ENCODE measurements around the gene FSTL4.

DNA sequence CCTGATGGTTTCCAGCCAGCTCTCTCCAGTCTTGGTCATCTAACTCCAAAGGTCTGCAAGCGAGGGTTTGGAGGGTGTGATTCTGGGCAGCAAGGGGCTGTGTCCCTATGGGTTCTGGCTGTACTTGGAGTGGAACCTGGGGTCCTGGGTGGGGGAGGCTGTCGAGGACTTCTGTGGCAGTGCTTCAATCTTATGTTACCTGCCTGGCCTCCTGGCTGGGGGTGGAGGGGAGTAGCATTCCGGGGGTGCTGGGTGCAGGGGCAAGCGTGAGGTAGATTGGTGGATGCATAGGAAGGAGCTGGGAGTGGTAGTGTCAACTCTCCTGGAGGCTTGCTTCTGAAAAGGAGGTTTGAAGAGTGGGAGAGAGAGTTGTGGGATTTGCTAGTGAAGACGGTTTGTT is 417.1 kb downstream of the FSTL4 start:
- TF ChIP-seq, protein P1, sequence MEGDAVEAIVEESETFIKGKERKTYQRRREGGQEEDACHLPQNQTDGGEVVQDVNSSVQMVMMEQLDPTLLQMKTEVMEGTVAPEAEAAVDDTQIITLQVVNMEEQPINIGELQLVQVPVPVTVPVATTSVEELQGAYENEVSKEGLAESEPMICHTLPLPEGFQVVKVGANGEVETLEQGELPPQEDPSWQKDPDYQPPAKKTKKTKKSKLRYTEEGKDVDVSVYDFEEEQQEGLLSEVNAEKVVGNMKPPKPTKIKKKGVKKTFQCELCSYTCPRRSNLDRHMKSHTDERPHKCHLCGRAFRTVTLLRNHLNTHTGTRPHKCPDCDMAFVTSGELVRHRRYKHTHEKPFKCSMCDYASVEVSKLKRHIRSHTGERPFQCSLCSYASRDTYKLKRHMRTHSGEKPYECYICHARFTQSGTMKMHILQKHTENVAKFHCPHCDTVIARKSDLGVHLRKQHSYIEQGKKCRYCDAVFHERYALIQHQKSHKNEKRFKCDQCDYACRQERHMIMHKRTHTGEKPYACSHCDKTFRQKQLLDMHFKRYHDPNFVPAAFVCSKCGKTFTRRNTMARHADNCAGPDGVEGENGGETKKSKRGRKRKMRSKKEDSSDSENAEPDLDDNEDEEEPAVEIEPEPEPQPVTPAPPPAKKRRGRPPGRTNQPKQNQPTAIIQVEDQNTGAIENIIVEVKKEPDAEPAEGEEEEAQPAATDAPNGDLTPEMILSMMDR (conservative IDR thresholded peaks at IDR 0.05; ENCODE audit: low read depth in 2 of 2): no peak
- TF ChIP-seq, protein P2, sequence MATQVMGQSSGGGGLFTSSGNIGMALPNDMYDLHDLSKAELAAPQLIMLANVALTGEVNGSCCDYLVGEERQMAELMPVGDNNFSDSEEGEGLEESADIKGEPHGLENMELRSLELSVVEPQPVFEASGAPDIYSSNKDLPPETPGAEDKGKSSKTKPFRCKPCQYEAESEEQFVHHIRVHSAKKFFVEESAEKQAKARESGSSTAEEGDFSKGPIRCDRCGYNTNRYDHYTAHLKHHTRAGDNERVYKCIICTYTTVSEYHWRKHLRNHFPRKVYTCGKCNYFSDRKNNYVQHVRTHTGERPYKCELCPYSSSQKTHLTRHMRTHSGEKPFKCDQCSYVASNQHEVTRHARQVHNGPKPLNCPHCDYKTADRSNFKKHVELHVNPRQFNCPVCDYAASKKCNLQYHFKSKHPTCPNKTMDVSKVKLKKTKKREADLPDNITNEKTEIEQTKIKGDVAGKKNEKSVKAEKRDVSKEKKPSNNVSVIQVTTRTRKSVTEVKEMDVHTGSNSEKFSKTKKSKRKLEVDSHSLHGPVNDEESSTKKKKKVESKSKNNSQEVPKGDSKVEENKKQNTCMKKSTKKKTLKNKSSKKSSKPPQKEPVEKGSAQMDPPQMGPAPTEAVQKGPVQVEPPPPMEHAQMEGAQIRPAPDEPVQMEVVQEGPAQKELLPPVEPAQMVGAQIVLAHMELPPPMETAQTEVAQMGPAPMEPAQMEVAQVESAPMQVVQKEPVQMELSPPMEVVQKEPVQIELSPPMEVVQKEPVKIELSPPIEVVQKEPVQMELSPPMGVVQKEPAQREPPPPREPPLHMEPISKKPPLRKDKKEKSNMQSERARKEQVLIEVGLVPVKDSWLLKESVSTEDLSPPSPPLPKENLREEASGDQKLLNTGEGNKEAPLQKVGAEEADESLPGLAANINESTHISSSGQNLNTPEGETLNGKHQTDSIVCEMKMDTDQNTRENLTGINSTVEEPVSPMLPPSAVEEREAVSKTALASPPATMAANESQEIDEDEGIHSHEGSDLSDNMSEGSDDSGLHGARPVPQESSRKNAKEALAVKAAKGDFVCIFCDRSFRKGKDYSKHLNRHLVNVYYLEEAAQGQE (IDR thresholded peaks at IDR 0.05; ENCODE audit: unreplicated experiment): no peak
- no peak for TF ChIP-seq CREB1 (CRISPR knock-in tag; IDR thresholded peaks at IDR 0.05; ENCODE audit: low read depth)
- TF ChIP-seq EZH2 (IDR thresholded peaks at IDR 0.05; ENCODE audit: low read depth, unreplicated experiment): no peak
- no peak for TF ChIP-seq EZH2phosphoT487 (IDR thresholded peaks at IDR 0.05; ENCODE audit: unreplicated experiment)
- TF ChIP-seq ETS1 (IDR thresholded peaks at IDR 0.05): no peak
- no peak for TF ChIP-seq POLR2AphosphoS5 (IDR thresholded peaks at IDR 0.05; ENCODE audit: low read depth)
- TF ChIP-seq ZNF462 (CRISPR knock-in tag; IDR thresholded peaks at IDR 0.05): no peak
